A549 treated with CORT108297 at 1 μM for 4 hours (cell line): ENCODE results near the gene NRTN. TPM values are rescaled to one million over a fixed set of nuclear protein-coding genes. Genes with fewer than 3 reads are reported as not detected.

Source experiments
- total RNA-seq: library from RNA; stranded (reverse); fragments of 200-300 nt; extraction: Qiagen RNA extraction; gene quantifications from 5 replicates; pipeline ENCODE4 v1.2.3, GENCODE V29; 2022

Gene NRTN
- 0.27 to 0.89 TPM (median 0.48 TPM) in 5 replicates for total RNA-seq

DNA sequence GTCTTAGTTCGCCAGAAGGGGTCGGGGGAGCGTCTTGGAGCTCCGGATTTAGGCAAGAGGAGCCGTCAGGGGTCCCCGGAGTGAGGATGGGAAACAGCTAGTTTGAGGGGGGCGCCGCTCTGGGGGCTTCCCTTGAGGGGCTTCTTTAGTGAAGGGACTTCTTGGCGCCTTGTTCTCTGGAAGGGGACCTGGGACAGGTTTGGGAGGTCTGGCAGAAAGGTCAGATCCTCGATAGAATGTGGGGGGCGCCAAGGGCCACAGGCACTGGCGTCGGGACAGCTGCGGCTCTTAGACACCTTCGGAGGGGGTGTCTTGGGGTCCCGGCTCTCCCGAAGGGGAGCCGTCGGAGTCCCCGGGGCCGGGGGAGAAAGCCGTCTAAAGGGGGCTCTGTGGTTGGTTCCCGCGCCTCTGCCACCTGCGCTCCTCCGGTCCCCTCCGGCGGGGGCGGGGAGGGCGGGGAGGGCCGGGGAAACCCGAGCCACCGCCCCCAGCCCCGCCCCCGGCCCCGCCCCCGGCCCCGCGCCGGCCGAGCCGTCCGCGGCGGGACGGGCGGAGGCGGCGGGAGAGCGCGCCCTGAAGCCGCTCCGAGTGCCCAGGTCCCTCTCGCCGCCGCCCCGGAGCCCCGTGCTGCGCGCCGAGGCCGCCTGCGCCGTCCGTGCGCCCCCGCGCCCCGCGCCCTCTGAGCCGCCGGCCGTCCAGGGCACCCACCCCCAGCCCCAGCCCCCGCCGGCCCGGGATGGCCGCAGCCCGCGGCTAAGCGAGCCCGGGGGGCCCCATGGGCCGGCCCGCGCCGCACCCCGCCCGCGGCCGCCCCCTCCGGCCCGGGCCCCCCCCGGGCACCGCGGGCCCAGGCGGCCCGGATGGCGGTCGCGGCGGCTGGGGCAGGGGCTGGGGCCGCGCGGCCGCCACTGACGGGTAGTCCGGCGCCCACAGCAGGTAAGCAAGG lies at the start of gene NRTN:
NRTN (plus strand) TSS at position 552 of the 946 bp plus-strand sequence. CDS start 19,099 bp downstream, outside the sequence.

GRCh38 chr19:5784581-5785147 lies 20.2 kb upstream of the NRTN start, which contains the start of gene PRR22:
TSS of gene PRR22 (minus strand) at chr19:5784746. CDS start at chr19:5784660, 86 bp downstream.

DNA sequence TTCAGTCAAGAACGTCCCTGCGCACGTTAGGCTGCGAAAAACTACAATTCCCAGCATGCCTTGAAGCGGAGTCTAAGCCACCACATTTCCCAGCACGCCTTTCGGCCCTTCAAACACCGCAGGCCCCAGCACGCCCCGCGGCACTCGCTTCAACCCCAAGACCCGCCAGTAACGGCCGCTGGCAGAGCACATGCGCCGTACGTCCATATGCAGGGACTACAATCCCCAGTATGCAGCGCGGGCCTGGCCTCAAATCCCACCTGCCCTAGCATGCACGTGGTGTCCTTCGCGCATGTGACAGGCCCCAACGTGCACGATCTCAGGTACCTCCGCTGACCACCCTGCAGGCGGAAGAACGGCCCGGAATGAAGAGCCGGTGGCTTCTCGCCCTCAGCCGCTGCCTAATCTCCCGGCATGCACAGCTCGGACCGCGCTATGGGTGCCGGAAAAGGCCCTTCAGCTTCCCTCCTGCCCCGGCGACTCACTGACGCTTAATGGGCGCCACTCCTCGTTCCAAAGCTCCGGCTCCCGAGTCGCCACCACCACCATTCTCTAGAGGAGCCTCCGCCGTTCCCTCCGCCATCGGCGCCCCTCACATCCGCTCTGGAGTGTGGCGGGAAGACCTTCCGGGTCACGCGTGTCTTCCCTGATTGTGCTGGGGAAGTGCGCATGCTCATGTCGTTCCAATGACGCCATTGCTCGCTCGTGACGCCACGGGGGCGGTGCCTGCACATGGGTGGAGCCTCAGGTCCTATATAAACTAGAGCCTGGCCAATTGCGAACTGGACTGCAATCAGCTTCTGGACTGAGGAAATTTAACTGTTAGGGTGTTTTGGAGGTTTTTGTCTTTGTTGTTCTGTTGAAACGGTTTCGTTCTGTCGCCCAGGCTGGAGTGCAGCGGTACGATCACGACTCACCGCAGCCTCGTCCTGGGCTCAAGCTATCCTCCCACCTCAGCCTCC lies 14.0 kb upstream of the NRTN start, which contains the start of gene DUS3L:
DUS3L (minus strand) TSS at position 605 of the 962 bp plus-strand sequence; CDS start at position 583, 22 bp downstream.

DNA sequence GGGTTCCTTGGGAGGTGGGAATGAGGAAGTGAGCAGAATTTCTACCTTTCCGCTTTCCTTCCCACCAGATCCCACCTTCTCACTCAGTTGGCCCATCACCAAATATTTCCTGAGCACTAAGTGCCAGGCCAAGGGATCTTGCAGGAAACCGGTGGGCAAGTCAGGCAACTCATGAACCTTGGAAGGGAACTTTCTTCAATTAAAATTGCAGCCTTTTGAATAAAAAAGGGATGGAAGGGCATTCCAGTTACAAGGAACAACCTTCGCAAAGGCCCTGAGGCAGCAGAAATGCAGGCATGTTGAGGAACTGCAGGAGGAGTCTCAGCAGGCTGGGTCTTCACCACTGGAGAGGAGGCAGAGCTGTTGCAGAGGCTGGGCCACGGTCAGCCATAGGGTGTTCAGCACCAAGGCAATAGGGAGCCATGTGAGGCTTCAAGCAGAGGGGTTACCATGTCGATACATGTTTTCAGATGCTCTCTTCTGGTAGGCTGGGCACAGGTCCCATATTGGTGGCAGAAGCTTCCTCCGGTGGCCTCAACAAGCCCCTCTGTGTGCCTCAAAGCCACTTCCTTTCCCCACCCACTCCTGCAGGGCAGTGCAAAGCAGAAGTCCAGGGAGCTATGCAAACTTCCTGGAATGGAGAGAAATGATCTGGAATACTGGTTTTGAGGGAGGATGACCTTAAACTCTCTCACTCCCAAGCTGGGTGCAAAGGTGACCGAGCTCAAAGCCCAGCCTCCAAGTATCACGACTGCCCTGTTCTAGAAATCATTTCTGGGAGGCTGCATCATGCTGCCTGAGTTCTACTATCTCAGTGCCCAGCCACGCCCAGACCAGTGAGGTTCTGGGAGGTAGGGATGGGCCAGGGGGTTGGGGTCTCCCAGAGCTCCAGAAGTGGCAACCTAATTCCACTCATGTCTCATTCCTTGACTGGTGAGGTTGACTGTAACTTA lies 34.5 kb downstream of the NRTN start, which contains the start of gene FUT6:
FUT6 (minus strand) TSS at position 638 of the 953 bp plus-strand sequence. CDS start 7,135 bp downstream, outside the sequence.

GRCh38 chr19:5851302-5851701 lies 46.4 kb downstream of the NRTN start, which contains the start of gene FUT3:
TSS of gene FUT3 (minus strand) at chr19:5851449.

Other genes with a start within 250 kb of the NRTN start
- gene TINCR, start 237.1 kb upstream of the NRTN start, total RNA-seq = 1.8 to 3.6 TPM (median 2.9 TPM) in 5 replicates
- gene SAFB2, start 182.3 kb upstream of the NRTN start, total RNA-seq = 29.1 to 37.0 TPM (median 36.1 TPM) in 5 replicates
- 53.1 to 61.9 TPM (median 55.9 TPM) in 5 replicates for gene SAFB, start 182.0 kb upstream of the NRTN start, total RNA-seq
- 49.1 to 75.8 TPM (median 67.3 TPM) in 5 replicates for gene MICOS13, start 124.6 kb upstream of the NRTN start, total RNA-seq
- gene HSD11B1L, start 124.0 kb upstream of the NRTN start, total RNA-seq = 3.6 to 5.2 TPM (median 4.8 TPM) in 5 replicates
- 708 to 894 TPM (median 738 TPM) in 5 replicates for gene RPL36, start 114.8 kb upstream of the NRTN start, total RNA-seq
- 48.6 to 64.9 TPM (median 62.2 TPM) in 5 replicates for gene LONP1, start 84.9 kb upstream of the NRTN start, total RNA-seq
- 0.08 TPM in 1 of 5 replicates, not detected in the others for gene CATSPERD, start 84.4 kb upstream of the NRTN start, total RNA-seq
- gene PRR22, start 20.3 kb upstream of the NRTN start, total RNA-seq = 2.1 to 3.3 TPM (median 2.9 TPM) in 5 replicates
- gene DUS3L, start 13.9 kb upstream of the NRTN start, total RNA-seq = 30.3 to 35.2 TPM (median 33.8 TPM) in 5 replicates
- gene FUT6, start 34.6 kb downstream of the NRTN start, total RNA-seq = not detected in 5 replicates
- gene FUT3, start 46.4 kb downstream of the NRTN start, total RNA-seq = 0.06 TPM in 2 of 5 replicates, not detected in the others
- gene FUT5, start 65.5 kb downstream of the NRTN start, total RNA-seq = not detected in 5 replicates
- 194 to 311 TPM (median 301 TPM) in 5 replicates for gene NDUFA11, start 98.7 kb downstream of the NRTN start, total RNA-seq
- 0.34 to 0.66 TPM (median 0.49 TPM) in 5 replicates for gene VMAC, start 99.8 kb downstream of the NRTN start, total RNA-seq
- 0.47 to 1.2 TPM (median 1.2 TPM) in 5 replicates for gene CAPS, start 109.2 kb downstream of the NRTN start, total RNA-seq
- 41.3 to 46.3 TPM (median 42.2 TPM) in 5 replicates for gene RANBP3, start 173.1 kb downstream of the NRTN start, total RNA-seq